ENCODE measurements around the gene OSBPL1A. TPM values are rescaled to one million over a fixed set of nuclear protein-coding genes. Genes with fewer than 3 reads are reported as not detected.
"Not testable (repeated sequence)": the region's sequence is repeated elsewhere in the genome, so short reads cannot be mapped to it uniquely, and the experiment has no call there.

Gene OSBPL1A
- total and polyA plus RNA-seq, 12 donors = 18.7 to 116 (median 60.0) TPM

DNA sequence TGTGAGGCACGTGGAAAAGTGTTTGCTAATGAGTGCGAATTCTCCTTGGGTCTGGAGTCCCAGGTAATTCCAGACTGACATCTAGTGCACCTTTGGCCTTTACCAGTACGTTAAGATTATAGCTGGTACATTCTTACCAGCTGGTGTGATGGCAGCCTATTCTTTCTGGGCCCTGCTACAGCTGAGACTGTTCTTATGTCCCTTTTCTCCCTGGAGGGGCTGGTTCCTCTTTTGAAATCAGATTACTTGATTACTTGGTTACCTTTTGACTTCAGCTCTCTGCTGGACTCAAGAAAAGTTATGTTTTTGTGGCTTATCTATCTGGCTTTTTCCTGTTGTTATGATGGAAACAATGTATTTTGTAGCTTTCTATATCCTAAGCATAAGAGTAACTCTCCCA is 244.2 kb downstream of the OSBPL1A start:
- H3K4me3 ChIP-seq = no peak overlapping the region
- TF ChIP-seq, protein P1, sequence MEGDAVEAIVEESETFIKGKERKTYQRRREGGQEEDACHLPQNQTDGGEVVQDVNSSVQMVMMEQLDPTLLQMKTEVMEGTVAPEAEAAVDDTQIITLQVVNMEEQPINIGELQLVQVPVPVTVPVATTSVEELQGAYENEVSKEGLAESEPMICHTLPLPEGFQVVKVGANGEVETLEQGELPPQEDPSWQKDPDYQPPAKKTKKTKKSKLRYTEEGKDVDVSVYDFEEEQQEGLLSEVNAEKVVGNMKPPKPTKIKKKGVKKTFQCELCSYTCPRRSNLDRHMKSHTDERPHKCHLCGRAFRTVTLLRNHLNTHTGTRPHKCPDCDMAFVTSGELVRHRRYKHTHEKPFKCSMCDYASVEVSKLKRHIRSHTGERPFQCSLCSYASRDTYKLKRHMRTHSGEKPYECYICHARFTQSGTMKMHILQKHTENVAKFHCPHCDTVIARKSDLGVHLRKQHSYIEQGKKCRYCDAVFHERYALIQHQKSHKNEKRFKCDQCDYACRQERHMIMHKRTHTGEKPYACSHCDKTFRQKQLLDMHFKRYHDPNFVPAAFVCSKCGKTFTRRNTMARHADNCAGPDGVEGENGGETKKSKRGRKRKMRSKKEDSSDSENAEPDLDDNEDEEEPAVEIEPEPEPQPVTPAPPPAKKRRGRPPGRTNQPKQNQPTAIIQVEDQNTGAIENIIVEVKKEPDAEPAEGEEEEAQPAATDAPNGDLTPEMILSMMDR (IDR thresholded peaks at IDR 0.05) = no peak
- TF ChIP-seq POLR2A (IDR thresholded peaks at IDR 0.05) = no peak
- intact Hi-C loops (cut with DNase I) = no loop called here
- no peaks in the 10 kb centered on the region for H3K4me1 ChIP-seq (replicated peaks in 1 of 2)
- no peak for DNase-seq
- H3K27ac ChIP-seq = no peak overlapping the region
- no peaks in the 10 kb centered on the region for H3K27me3 ChIP-seq
- H3K36me3 ChIP-seq (replicated peaks in 1 of 2) = peaks cover 0 to 5% of the 10 kb centered on the region in 2 donors
- H3K9me3 ChIP-seq (replicated peaks in 1 of 3) = no peaks in the 10 kb centered on the region
- WGBS, 4 donors = 88 to 94% (median 93%) methylated on average over 3 of the region's 3 CpGs

DNA sequence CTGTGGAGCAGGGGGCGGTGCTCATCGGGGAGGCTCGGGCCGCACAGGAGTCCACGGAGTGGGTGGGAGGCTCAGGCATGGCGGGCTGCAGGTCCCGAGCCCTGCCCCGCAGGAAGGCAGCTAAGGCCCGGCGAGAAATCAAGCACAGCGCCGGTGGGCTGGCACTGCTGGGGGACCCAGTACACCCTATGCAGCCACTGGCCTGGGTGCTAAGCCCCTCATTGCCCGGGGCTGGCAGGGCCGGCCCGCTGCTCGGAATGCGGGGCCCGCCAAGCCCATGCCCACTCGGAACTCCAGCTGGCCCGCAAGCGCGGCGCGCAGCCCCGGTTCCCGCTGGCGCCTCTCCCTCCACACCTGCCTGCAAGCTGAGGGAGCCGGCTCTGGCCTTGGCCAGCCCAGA is 248.0 kb downstream of the OSBPL1A start:
- 96 to 98% (median 97%) methylated on average over 7 to 28 of the region's 28 CpGs for WGBS, 4 donors
- H3K27me3 ChIP-seq; H3K9me3 ChIP-seq (replicated peaks in 1 of 3); H3K4me3 ChIP-seq; intact Hi-C loops (cut with DNase I); H3K4me1 ChIP-seq (replicated peaks in 1 of 2); H3K27ac ChIP-seq; H3K36me3 ChIP-seq (replicated peaks in 1 of 2); DNase-seq: not testable (repeated sequence)

DNA sequence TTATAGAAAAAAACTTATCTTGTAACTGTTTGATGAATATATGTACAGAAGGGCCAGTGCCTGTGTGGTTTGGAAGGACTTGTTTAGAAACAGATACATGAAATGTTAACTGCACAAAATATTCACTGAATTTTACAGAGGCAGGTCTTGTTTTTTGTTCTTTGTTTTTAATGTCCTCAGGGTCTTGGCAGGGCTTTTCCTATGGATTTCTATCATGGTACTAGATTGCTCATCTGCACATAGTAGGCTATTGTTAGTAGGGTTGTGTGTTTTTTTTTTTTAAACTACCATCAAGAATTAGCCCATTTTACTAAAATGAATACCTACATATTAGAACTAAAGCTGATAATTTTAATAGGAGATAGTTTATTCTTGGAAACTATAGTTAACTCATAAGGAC is 255.2 kb downstream of the OSBPL1A start:
- intact Hi-C loops (cut with DNase I) = no loop called here
- no peak overlapping the region for H3K27ac ChIP-seq
- H3K27me3 ChIP-seq = no peaks in the 10 kb centered on the region
- no peaks in the 10 kb centered on the region for H3K36me3 ChIP-seq (replicated peaks in 1 of 2)
- no peak overlapping the region for H3K4me3 ChIP-seq
- DNase-seq = no peak
- no peaks in the 10 kb centered on the region for H3K9me3 ChIP-seq (replicated peaks in 1 of 3)
- H3K4me1 ChIP-seq (replicated peaks in 1 of 2) = peaks cover 0 to 6% of the 10 kb centered on the region in 2 donors
- no peak for TF ChIP-seq POLR2A (IDR thresholded peaks at IDR 0.05)
- TF ChIP-seq, protein P1 (IDR thresholded peaks at IDR 0.05) = no peak

DNA sequence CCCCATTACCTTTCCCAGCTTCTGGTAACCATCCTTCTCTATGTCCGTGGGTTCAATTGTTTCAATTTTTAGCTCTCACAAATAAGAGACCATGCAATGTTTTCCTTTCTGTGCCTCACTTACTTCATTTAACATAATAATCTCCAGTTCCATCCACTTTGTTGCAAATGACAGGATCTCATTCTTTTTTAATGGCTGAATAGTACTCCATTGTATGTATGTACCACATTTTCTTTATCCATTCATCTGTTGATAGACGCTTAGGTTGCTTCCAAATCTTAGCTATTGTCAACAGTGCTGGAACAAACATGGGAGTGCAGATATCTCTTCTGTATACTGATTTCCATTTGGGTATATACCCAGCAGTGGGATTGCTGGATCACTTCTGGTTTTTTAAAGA is 256.9 kb downstream of the OSBPL1A start:
- no peaks in the 10 kb centered on the region for H3K36me3 ChIP-seq (replicated peaks in 1 of 2)
- DNase-seq = no peak
- no peak overlapping the region for H3K4me3 ChIP-seq
- H3K27me3 ChIP-seq = no peaks in the 10 kb centered on the region
- intact Hi-C loops (cut with DNase I) = no loop called here
- H3K9me3 ChIP-seq (replicated peaks in 1 of 3) = no peaks in the 10 kb centered on the region
- peaks cover 0 to 6% of the 10 kb centered on the region in 2 donors for H3K4me1 ChIP-seq (replicated peaks in 1 of 2)
- no peak overlapping the region for H3K27ac ChIP-seq
- TF ChIP-seq, protein P1 (IDR thresholded peaks at IDR 0.05) = no peak
- TF ChIP-seq POLR2A (IDR thresholded peaks at IDR 0.05) = no peak
- WGBS, 4 donors = 93 to 95% (median 95%) methylated on average over 2 of the region's 2 CpGs

DNA sequence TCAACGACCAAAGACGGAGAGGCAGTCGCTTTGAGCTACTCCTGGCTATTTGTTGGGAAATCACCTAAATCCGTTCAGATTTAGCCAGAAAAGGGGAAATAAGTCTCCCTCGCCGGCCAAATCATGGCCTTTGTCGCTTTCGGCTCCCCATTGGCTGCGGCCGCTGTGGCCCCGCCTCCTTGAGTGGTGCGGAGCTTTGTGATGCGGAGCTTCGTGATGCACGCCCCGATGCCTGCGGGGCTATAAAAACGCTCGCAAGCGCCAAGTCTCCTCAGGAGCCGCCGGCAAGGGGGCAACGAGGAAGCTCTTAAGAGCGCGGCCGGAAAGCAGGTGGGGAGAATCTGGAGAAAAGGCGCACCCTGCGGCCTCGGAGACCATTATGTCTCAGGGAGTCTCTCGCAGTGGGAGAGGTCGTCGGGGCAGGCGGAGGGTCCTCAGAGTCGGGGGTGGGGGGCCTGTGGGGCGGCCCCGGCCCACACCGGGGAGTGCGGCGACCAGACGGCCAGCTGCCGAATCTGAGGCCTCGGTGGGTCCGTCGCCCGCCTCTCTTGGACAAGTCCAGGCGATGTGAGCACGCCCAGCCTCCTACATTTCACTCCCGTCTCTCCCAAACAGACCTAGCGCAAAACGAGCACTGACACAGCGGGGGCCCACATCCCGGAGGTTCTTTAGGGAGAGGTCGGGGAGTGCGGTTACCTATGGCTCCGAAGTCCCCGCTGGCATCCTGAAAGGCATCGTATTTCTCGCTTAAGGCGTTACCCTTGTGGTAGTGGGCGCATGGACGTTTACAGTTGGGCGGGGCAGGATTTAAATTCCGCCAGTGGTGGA is 258.6 kb downstream of the OSBPL1A start, which contains the start of gene CABYR:
Gene CABYR (plus strand): TSS at position 274 of the 828 bp plus-strand sequence. CDS start 4,053 bp downstream, outside the sequence.
- H3K9me3 ChIP-seq (replicated peaks in 1 of 3) = no peaks in the 10 kb centered on the region
- H3K27me3 ChIP-seq = no peaks in the 10 kb centered on the region
- peak within 1 kb of the TSS in 2 of 4 donors; percentile 73 to 85 for H3K4me3 ChIP-seq
- H3K4me1 ChIP-seq (replicated peaks in 1 of 2) = peaks cover 0 to 6% of the 10 kb centered on the region in 2 donors
- intact Hi-C loops (cut with DNase I) = no loop called here
- peak; percentile 79 to 87 for TF ChIP-seq POLR2A (IDR thresholded peaks at IDR 0.05)
- TF ChIP-seq, protein P1 (IDR thresholded peaks at IDR 0.05) = no peak
- peak within 1 kb of the TSS in 4 of 5 donors; percentile 7 to 88 (median 68) for H3K27ac ChIP-seq
- H3K36me3 ChIP-seq (replicated peaks in 1 of 2) = no peaks in the 10 kb centered on the region
- DNase-seq = peak; percentile 74 to 93 (median 87)
- 2 to 5% (median 2%) methylated on average over 25 to 63 of the region's 63 CpGs for WGBS, 4 donors
